Right lobe of liver (tissue), 6 donors: Measurements from ENCODE around the gene LMTK3. TPM values are rescaled to one million over a fixed set of nuclear protein-coding genes. Genes with fewer than 3 reads are reported as not detected.
"Not testable (repeated sequence)": the region's sequence is repeated elsewhere in the genome, so short reads cannot be mapped to it uniquely, and the experiment has no call there.

Experiments
- ATAC-seq, 4 donors: fragments of 200-7000 bp; cut with Tn5 transposase; one replicate each; pipeline ENCODE4 v1.9.1; 2020; ENCODE audit warnings: mild to moderate bottlenecking in 4 of 4, moderate library complexity in 4 of 4
- DNase-seq, 3 donors: peaks; one replicate each; pipeline ENCODE4 v3.0.0-alpha.2; 2020
- H3K27ac ChIP-seq, 3 donors: fragments of 200-600 bp; one replicate each; pipeline ENCODE4 v1.8.0; 2022
- H3K27me3 ChIP-seq, 2 donors: fragments of 200-600 bp; one replicate each; pipeline ENCODE4 v1.8.0; 2022
- H3K36me3 ChIP-seq, 4 donors: fragments of 200-600 bp; sonication (generic) in 1 of 4; one replicate each; pipeline versions ENCODE4 v1.5.1 to v1.8.0; 2017 to 2022; ENCODE audit warnings: control low read depth in 1 of 4
- H3K4me1 ChIP-seq, 4 donors: fragments of 200-600 bp; sonication (generic) in 1 of 4; one replicate each; pipeline versions ENCODE4 v1.5.1 to v1.8.0; 2017 to 2022; ENCODE audit warnings: control low read depth in 1 of 4
- H3K4me3 ChIP-seq, 3 donors: fragments of 200-600 bp; one replicate each; pipeline ENCODE4 v1.8.0; 2022
- H3K9me3 ChIP-seq, 4 donors: fragments of 200-600 bp; sonication (generic) in 1 of 4; one replicate each; pipeline versions ENCODE4 v1.5.1 to v1.8.0; 2017 to 2022; ENCODE audit warnings: control low read depth in 1 of 4
- CTCF ChIP-seq, 4 donors: fragments of 200-600 bp in 3 of 4; fragments of 450-650 bp in 1 of 4; IDR thresholded peaks; one replicate each; pipeline versions ENCODE4 v1.5.1 to v1.8.0; 2016 to 2022; ENCODE audit warnings: antibody characterized with exemption in 4 of 4, mild to moderate bottlenecking in 2 of 4
- POLR2A ChIP-seq: fragments of 450-650 bp; IDR thresholded peaks from one replicate; pipeline ENCODE4 v1.6.1; 2017; ENCODE audit warnings: antibody characterized with exemption, mild to moderate bottlenecking
- WGBS: methylation state at CpG from one replicate; pipeline ENCODE4 v1.1.6; 2018; ENCODE audit warnings: low coverage, low lambda C conversion rate; ENCODE audit not compliant: insufficient coverage; ENCODE audit errors: missing lambda C conversion rate; 5-methylcytosine and 5-hydroxymethylcytosine counted together
- intact Hi-C, 2 donors: fragments of 100-400 bp; cut with DNase I; formaldehyde crosslinking; loops; one replicate each; pipeline versions ENCODE4 v1.11.2 to v1.14.1; 2022
- total RNA-seq, 6 experiments: library from RNA; depleted of rRNA in 2 of 6; stranded (reverse); fragments of >200 nt in 2 of 6; fragmentation: NEBNext Ultra II Directional in 3 of 6; extraction: Animal tissue kit (Norgen Biotek cat#: 25700) in 3 of 6; gene quantifications; one replicate each; pipeline versions ENCODE4 v1.1.0 to v1.2.4, GENCODE V29; 2016 to 2023
- donor health status: DM: no; HTN: yes; CAD: no.
- donor health status: DM: no; HTN: no; CAD: no.
- donor health status: DM: no; HTN: no; CAD: no.
- donor health status: DM: no; HTN: yes; CAD: no.
- donor health status: DM: no; HTN: yes; CAD: no.

Gene LMTK3
- total RNA-seq, 6 experiments from 2014 or later: 0.09 to 0.31 (median 0.12) TPM; not detected in 1

GRCh38 chr19:48490981-48491792, 20.4 kb downstream of the LMTK3 start:
- intact Hi-C loops: loop anchor here (10.0 kb wide), 2 partner anchors 84 to 104 kb away; no protein-coding TSS in a partner anchor
- H3K27ac ChIP-seq: no peak overlapping the region

GRCh38 chr19:48489608-48490216, 21.9 kb downstream of the LMTK3 start:
- Histone ChIP-seq H3K27ac (no peak overlapping the region), H3K27me3 (no peaks in the 10 kb centered on the region), H3K36me3 (no peaks in the 10 kb centered on the region), H3K4me3 (no peak overlapping the region), H3K4me1 (no peaks in the 10 kb centered on the region), H3K9me3 (no peaks in the 10 kb centered on the region)
- intact Hi-C loops: loop anchor here (10.0 kb wide), 2 partner anchors 85 to 105 kb away; no protein-coding TSS in a partner anchor
- TF ChIP-seq CTCF (IDR thresholded peaks at IDR 0.05) (peak; percentile 89 to 96 (median 94)), POLR2A (no peak)
- ATAC-seq: peak; percentile 52 to 69 (median 66)
- peak; percentile 82 to 83 (median 82) for DNase-seq
- WGBS: 0% methylated on average over 3 of the region's 19 CpGs

More at GRCh38 chr19:48490981-48491792, 20.4 kb downstream of the LMTK3 start:
- H3K27me3 ChIP-seq: no peaks in the 10 kb centered on the region
- no peak for TF ChIP-seq POLR2A
- TF ChIP-seq CTCF (IDR thresholded peaks at IDR 0.05): no peak
- no peaks in the 10 kb centered on the region for H3K36me3 ChIP-seq
- no peaks in the 10 kb centered on the region for H3K9me3 ChIP-seq
- ATAC-seq (no peak), DNase-seq (peak in 1 of 3 donors; percentile 46)
- no peak overlapping the region for H3K4me3 ChIP-seq
- 19% methylated on average over 5 of the region's 50 CpGs for WGBS
- H3K4me1 ChIP-seq: no peaks in the 10 kb centered on the region

- WGBS: 80% methylated on average over 7 of the region's 7 CpGs
- ATAC-seq, intact Hi-C loops, H3K4me1 ChIP-seq, H3K27ac ChIP-seq, DNase-seq, H3K27me3 ChIP-seq, H3K9me3 ChIP-seq, H3K4me3 ChIP-seq, H3K36me3 ChIP-seq: not testable (repeated sequence)
Observed at GRCh38 chr19:48488478-48488877, 23.2 kb downstream of the LMTK3 start.

GRCh38 chr19:48487948-48488347, 23.7 kb downstream of the LMTK3 start:
- Histone ChIP-seq H3K27ac (no peak overlapping the region), H3K4me1 (no peaks in the 10 kb centered on the region)
- TF ChIP-seq CTCF (IDR thresholded peaks at IDR 0.05): no peak
- no peak for TF ChIP-seq POLR2A

GRCh38 chr19:48487544-48487943, 24.1 kb downstream of the LMTK3 start:
- 75% methylated on average over 5 of the region's 6 CpGs for WGBS
- no peaks in the 10 kb centered on the region for H3K36me3 ChIP-seq
- no peaks in the 10 kb centered on the region for H3K27me3 ChIP-seq
- TF ChIP-seq POLR2A (no peak), CTCF (IDR thresholded peaks at IDR 0.05) (no peak)
- intact Hi-C loops: no loop called here
- no peaks in the 10 kb centered on the region for H3K4me1 ChIP-seq
- ATAC-seq (no peak), DNase-seq (no peak)
- H3K27ac ChIP-seq: no peak overlapping the region
- no peaks in the 10 kb centered on the region for H3K9me3 ChIP-seq
- no peak overlapping the region for H3K4me3 ChIP-seq

More at GRCh38 chr19:48487948-48488347, 23.7 kb downstream of the LMTK3 start:
- Histone ChIP-seq H3K27me3 (no peaks in the 10 kb centered on the region), H3K9me3 (no peaks in the 10 kb centered on the region), H3K36me3 (no peaks in the 10 kb centered on the region), H3K4me3 (no peak overlapping the region)
- ATAC-seq (peak in 3 of 4 donors; percentile 40 to 67 (median 50)), DNase-seq (peak in 1 of 3 donors; percentile 84)
- intact Hi-C loops: no loop called here
- WGBS: 76% methylated on average over 4 of the region's 8 CpGs

- WGBS: 49% methylated on average over 3 of the region's 10 CpGs
- H3K27ac ChIP-seq, DNase-seq, H3K9me3 ChIP-seq, ATAC-seq, intact Hi-C loops, H3K4me3 ChIP-seq, H3K36me3 ChIP-seq, H3K27me3 ChIP-seq, H3K4me1 ChIP-seq: not testable (repeated sequence)
Observed at GRCh38 chr19:48486706-48487105, 24.9 kb downstream of the LMTK3 start.
